Tibial artery (tissue), 4 donors: Measurements from ENCODE around the gene MCOLN1.

Experiments
- DNase-seq, 2 donors: peaks; one replicate each; pipeline ENCODE4 v3.0.0-alpha.2; 2019
- H3K27ac ChIP-seq, 2 donors: fragments of 200-600 bp; sonication (generic) in 1 of 2; 1 replicate in 1 of 2; 2 replicates in 1 of 2; pipeline ENCODE4 v1.5.1; 2018 to 2019; ENCODE audit warnings: mild to moderate bottlenecking in 1 of 2
- H3K27me3 ChIP-seq, 2 donors: fragments of 200-600 bp; sonication (generic) in 1 of 2; one replicate each; pipeline versions ENCODE4 v1.5.1 to v1.6.0; 2016 to 2019
- H3K36me3 ChIP-seq, 3 donors: fragments of 200-600 bp; sonication (generic) in 2 of 3; one replicate each; pipeline ENCODE4 v1.5.1; 2016 to 2019; ENCODE audit warnings: mild to moderate bottlenecking in 2 of 3
- H3K4me1 ChIP-seq, 4 donors: fragments of 200-600 bp; sonication (generic) in 2 of 4; 1 replicate in 3 of 4; 2 replicates in 1 of 4; pipeline ENCODE4 v1.5.1; 2016 to 2019
- H3K4me3 ChIP-seq, 2 donors: fragments of 200-600 bp; sonication (generic) in 1 of 2; 1 replicate in 1 of 2; 2 replicates in 1 of 2; pipeline ENCODE4 v1.5.1; 2018 to 2019; ENCODE audit warnings: mild to moderate bottlenecking in 2 of 2
- H3K9me3 ChIP-seq, 3 donors: fragments of 200-600 bp; sonication (generic) in 1 of 3; one replicate each; pipeline ENCODE4 v1.5.1; 2016 to 2019
- intact Hi-C: fragments of 100-400 bp; cut with DNase I; formaldehyde crosslinking; loops from one replicate; pipeline ENCODE4 v1.15.0; 2023; ENCODE audit warnings: low total_unique reads
- TF ChIP-seq, protein P1 (sequence below), 2 experiments: fragments of 200-600 bp in 1 of 2; fragments of 450-650 bp in 1 of 2; IDR thresholded peaks; one replicate each; pipeline ENCODE4 v1.5.1; 2017 to 2019; ENCODE audit warnings: antibody characterized with exemption in 2 of 2, mild to moderate bottlenecking in 1 of 2, moderate library complexity in 1 of 2

MCOLN1 gene

DNA sequence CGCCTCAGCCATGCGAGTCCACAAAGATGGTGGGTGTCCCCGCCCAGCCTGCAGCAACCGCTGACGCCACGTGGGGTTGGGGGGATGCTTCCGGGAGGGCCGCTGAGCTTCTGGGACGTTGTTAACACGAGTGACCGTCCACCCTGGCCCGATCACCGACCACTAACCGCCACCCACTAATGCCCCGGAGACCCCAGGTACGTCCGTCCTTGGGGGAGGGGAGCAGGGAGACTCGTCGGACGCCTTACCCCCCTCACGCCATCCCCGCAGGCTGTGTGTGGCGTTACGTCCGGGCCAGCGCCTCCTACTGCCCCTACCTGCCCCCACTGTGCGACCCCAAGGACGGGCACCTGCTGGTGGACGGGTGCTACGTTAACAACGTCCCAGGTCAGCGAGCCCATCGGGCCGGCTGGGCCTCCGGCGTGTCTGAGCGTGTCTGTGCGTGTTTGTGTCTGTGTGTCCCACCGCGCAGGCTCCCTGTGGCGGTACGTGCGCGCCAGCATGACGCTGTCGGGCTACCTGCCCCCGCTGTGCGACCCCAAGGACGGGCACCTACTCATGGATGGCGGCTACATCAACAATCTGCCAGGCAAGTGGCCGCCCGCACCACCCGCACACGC is 34.4 kb downstream of the MCOLN1 start:
- no peak overlapping the region for H3K27ac ChIP-seq
- H3K9me3 ChIP-seq, result no peaks in the 10 kb centered on the region
- H3K4me3 ChIP-seq, result no peak overlapping the region
- peaks cover 76 to 96% (median 83%) of the 10 kb centered on the region in 3 donors for H3K36me3 ChIP-seq
- TF ChIP-seq, protein P1, sequence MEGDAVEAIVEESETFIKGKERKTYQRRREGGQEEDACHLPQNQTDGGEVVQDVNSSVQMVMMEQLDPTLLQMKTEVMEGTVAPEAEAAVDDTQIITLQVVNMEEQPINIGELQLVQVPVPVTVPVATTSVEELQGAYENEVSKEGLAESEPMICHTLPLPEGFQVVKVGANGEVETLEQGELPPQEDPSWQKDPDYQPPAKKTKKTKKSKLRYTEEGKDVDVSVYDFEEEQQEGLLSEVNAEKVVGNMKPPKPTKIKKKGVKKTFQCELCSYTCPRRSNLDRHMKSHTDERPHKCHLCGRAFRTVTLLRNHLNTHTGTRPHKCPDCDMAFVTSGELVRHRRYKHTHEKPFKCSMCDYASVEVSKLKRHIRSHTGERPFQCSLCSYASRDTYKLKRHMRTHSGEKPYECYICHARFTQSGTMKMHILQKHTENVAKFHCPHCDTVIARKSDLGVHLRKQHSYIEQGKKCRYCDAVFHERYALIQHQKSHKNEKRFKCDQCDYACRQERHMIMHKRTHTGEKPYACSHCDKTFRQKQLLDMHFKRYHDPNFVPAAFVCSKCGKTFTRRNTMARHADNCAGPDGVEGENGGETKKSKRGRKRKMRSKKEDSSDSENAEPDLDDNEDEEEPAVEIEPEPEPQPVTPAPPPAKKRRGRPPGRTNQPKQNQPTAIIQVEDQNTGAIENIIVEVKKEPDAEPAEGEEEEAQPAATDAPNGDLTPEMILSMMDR (IDR thresholded peaks at IDR 0.05), result no peak
- H3K4me1 ChIP-seq, result peaks cover 0 to under 1% (median 0%) of the 10 kb centered on the region in 4 donors
- intact Hi-C loops, result no loop called here
- no peak for DNase-seq
- H3K27me3 ChIP-seq, result no peaks in the 10 kb centered on the region

DNA sequence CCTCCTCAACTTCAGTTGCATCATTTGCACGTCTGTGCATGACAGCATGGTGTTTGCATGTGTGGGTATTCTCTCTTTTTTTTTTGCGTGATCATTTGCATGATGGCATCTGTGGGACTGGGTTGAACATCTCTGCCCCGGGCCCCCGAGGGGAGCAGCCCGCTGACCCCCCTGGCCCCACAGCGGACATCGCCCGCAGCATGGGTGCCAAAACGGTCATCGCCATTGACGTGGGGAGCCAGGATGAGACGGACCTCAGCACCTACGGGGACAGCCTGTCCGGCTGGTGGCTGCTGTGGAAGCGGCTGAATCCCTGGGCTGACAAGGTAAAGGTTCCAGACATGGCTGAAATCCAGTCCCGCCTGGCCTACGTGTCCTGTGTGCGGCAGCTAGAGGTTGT is 36.2 kb downstream of the MCOLN1 start:
- no peaks in the 10 kb centered on the region for H3K27me3 ChIP-seq
- H3K27ac ChIP-seq, result no peak overlapping the region
- H3K4me3 ChIP-seq, result no peak overlapping the region
- intact Hi-C loops, result no loop called here
- DNase-seq, result no peak
- H3K36me3 ChIP-seq, result peaks cover 76 to 92% (median 82%) of the 10 kb centered on the region in 3 donors
- no peaks in the 10 kb centered on the region for H3K9me3 ChIP-seq
- H3K4me1 ChIP-seq, result no peaks in the 10 kb centered on the region
- TF ChIP-seq, protein P1 (IDR thresholded peaks at IDR 0.05), result no peak

DNA sequence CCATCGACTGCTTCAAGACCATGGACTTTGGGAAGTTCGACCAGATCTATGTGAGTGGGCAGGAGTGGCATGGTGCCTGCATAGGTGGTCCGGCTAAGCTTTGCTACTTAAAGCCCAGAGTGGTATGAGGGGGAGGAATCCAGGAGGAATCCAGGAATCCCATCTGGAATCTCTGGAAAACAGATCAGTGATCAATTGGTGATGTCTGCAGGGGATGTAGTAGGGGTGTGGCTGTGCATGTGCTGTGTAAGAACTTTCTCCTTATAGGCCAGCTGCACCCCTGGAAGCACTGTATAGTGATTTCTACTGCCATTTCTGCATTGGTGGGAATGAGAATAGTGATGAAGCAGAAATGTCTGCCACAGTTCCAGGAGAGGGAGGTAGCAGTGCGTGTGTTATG is 36.7 kb downstream of the MCOLN1 start:
- Histone ChIP-seq H3K9me3 (no peaks in the 10 kb centered on the region), H3K4me1 (no peaks in the 10 kb centered on the region), H3K36me3 (peaks cover 72 to 87% (median 80%) of the 10 kb centered on the region in 3 donors), H3K27ac (no peak overlapping the region), H3K27me3 (no peaks in the 10 kb centered on the region), H3K4me3 (no peak overlapping the region)
- DNase-seq, result no peak
- intact Hi-C loops, result no loop called here
- TF ChIP-seq, protein P1 (IDR thresholded peaks at IDR 0.05), result no peak

DNA sequence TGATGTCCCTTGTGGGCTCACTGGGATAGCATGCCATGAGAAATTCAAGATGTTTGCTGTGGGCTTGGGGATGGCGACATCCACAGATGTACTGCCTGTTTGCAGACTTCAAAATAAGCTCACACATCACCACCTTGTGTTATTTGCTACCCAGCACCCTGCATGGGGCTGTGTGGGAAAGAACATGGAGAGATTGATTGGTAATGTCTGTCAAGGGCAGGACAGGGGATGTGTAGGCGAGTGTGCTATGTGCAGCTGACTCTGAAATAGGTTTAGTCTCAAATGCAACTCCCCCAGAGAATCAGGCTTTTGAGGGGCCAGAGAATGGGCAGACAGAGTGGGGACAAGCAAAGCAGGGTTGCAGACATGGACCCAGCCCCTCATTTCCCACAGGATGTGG is 37.8 kb downstream of the MCOLN1 start:
- H3K36me3 ChIP-seq, result peaks cover 60 to 77% (median 76%) of the 10 kb centered on the region in 3 donors
- DNase-seq, result no peak
- no peaks in the 10 kb centered on the region for H3K27me3 ChIP-seq
- no peaks in the 10 kb centered on the region for H3K4me1 ChIP-seq
- H3K27ac ChIP-seq, result no peak overlapping the region
- no peak overlapping the region for H3K4me3 ChIP-seq
- intact Hi-C loops, result loop anchor here (10.0 kb wide), 1 partner anchor 125 kb away; the partner anchor contains the start of gene TRAPPC5
- H3K9me3 ChIP-seq, result no peaks in the 10 kb centered on the region
- TF ChIP-seq, protein P1 (IDR thresholded peaks at IDR 0.05), result no peak

DNA sequence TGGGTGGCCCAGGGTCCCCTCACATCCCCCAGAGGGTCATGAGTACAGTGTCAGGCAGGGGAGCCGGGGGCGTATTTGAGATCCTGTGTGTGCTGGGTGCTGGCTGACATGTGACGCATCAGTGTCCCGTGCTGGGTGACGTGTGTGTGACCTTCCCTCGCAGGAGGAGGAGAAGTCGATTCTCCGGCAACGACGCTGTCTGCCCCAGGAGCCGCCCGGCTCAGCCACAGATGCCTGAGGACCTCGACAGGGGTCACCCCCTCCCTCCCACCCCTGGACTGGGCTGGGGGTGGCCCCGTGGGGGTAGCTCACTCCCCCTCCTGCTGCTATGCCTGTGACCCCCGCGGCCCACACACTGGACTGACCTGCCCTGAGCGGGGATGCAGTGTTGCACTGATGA is 38.9 kb downstream of the MCOLN1 start:
- Histone ChIP-seq H3K4me1 (no peaks in the 10 kb centered on the region), H3K36me3 (peaks cover 52 to 66% (median 65%) of the 10 kb centered on the region in 3 donors), H3K27ac (no peak overlapping the region), H3K9me3 (no peaks in the 10 kb centered on the region), H3K4me3 (no peak overlapping the region), H3K27me3 (no peaks in the 10 kb centered on the region)
- intact Hi-C loops, result loop anchor here (10.0 kb wide), 1 partner anchor 123 kb away; the partner anchor contains the start of gene TRAPPC5
- no peak for DNase-seq
- TF ChIP-seq, protein P1 (IDR thresholded peaks at IDR 0.05), result no peak
